HG03571 (cell line): ENCODE measurements around the gene CHRDL1.
"Not testable (repeated sequence)": the region's sequence is repeated elsewhere in the genome, so short reads cannot be mapped to it uniquely, and the experiment has no call there.

Experiments used
- ATAC-seq: cut with Tn5 transposase; IDR thresholded peaks from one replicate; pipeline ENCODE4 v1.9.1; 2021; ENCODE audit not compliant: unreplicated experiment

Gene CHRDL1, protein sequence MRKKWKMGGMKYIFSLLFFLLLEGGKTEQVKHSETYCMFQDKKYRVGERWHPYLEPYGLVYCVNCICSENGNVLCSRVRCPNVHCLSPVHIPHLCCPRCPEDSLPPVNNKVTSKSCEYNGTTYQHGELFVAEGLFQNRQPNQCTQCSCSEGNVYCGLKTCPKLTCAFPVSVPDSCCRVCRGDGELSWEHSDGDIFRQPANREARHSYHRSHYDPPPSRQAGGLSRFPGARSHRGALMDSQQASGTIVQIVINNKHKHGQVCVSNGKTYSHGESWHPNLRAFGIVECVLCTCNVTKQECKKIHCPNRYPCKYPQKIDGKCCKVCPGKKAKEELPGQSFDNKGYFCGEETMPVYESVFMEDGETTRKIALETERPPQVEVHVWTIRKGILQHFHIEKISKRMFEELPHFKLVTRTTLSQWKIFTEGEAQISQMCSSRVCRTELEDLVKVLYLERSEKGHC

GRCh38 chrX:110795645-110796406 is at the start of gene CHRDL1:
Gene CHRDL1 (minus strand): TSS chrX:110795817. CDS start chrX:110792181, 3,636 bp downstream.
- no peak for ATAC-seq

GRCh38 chrX:110836982-110837381 is 41.4 kb upstream of the CHRDL1 start:
- ATAC-seq = no peak

DNA sequence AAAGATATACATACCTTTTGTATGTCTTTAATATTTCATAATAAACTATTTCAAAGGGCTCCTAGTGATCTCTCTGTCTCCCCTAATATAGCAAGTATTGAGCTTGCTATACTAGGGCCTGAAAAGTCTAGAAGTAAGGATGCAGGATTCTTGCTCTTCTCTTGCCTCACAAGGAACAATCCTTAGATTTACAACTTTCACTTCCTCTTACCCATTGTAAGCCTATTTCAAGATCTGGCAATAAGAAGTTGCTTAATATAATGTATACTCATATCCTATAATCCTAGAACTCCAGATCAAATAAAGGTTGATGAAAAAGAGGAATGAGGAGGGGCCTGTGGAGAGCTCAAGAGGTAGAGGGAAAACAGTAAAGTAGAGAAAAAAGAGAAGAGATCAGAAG is 40.8 kb upstream of the CHRDL1 start:
- no peak for ATAC-seq

GRCh38 chrX:110836001-110836400 is 40.4 kb upstream of the CHRDL1 start:
- no peak for ATAC-seq

- ATAC-seq = no peak
These were observed 30.4 kb upstream of the CHRDL1 start for GRCh38 chrX:110825972-110826371.

GRCh38 chrX:110816543-110816942 is 20.9 kb upstream of the CHRDL1 start:
- not testable (repeated sequence) for ATAC-seq

- no peak for ATAC-seq
These were observed 10.5 kb upstream of the CHRDL1 start for GRCh38 chrX:110806145-110806544.

DNA sequence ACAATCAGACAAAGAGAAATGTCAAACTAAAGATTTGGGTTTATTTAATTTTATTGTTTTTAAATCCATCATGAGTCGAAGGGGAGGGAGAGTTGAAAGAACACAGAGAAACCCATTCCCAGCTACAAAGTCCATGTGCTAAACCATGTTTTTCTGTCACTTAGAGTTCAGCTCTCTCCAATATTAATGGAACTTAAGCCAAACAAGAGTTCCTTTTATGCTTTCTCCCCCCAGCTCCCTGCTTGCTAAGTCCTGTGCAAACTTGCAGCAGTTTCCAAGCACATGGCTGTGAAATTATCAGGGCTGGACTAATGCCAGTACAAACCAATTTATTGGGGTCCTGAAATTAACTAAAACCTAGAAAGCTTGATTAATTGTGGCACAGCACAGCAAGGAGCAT is 9.7 kb upstream of the CHRDL1 start:
- no peak for ATAC-seq

GRCh38 chrX:110804446-110804845 is 8.8 kb upstream of the CHRDL1 start:
- ATAC-seq = no peak

DNA sequence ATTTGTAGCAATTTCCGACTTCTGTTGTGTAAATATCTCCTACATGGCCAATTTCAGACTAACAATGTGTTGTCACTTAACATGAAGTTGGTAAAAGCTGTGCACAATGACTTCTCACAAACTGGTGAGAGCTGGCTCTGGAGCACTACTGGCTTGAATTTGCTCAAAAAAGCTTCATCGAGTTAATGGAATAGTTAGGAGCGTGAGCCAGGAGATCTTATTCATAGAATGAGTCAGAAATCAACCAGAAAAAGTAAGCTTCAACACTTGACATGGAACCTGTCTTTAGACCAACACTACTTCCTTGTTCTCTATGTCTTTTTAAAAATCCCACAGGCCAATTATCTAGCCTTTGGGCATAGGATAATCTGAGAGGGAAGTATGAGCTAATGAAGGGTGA is 7.9 kb upstream of the CHRDL1 start:
- no peak for ATAC-seq

- ATAC-seq = no peak
These were observed 735 bp upstream of the CHRDL1 start for GRCh38 chrX:110796407-110796697.

GRCh38 chrX:110794601-110795000 is 1.0 kb downstream of the CHRDL1 start:
- ATAC-seq = no peak

DNA sequence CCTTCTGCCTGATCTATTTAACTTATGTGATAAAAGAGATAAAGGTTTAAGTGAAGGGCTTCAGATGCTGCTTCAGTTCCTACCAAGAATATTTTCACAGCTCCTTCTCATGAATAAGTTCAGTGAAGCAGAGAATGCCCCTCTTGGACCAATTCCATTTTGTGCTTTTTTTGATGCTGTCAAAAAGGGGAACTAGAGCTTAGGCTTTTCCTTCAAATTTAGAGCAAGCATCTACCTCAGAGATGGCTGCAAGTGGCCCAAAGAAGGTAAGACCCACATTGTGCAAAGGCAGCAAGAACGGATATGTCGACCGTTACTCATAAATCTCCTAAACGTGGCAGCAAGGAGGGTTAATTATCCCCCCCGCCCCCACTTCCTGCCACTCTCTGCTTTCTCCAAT is 4.5 kb downstream of the CHRDL1 start:
- no peak for ATAC-seq

DNA sequence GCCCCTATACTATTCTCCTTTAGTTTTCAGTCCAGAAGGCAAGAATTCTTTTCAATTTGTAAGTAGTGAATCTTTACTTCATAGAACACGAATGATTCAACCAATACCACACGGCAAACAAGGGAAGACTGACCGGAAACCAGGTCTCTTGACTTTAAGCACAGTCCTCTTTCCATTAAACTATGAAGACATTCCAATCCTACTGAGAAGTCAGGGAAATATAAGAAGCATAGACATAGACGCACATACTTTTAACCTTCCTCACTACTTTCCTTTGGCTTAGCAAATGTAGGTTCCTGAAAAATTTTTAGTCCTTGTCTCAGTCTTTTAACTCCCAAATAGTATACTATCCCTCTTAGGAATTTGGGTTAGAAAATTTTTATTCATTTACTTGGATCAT is 9.1 kb downstream of the CHRDL1 start:
- no peak for ATAC-seq

GRCh38 chrX:110759785-110760184 is 35.8 kb downstream of the CHRDL1 start:
- ATAC-seq = no peak

GRCh38 chrX:110758781-110759422 is 36.7 kb downstream of the CHRDL1 start:
- no peak for ATAC-seq

- no peak for ATAC-seq
These were observed 40.0 kb downstream of the CHRDL1 start for GRCh38 chrX:110755611-110756010.

- ATAC-seq = no peak
These were observed 40.6 kb downstream of the CHRDL1 start for GRCh38 chrX:110755061-110755460.

GRCh38 chrX:110750526-110751189 is 45.0 kb downstream of the CHRDL1 start:
- no peak for ATAC-seq

DNA sequence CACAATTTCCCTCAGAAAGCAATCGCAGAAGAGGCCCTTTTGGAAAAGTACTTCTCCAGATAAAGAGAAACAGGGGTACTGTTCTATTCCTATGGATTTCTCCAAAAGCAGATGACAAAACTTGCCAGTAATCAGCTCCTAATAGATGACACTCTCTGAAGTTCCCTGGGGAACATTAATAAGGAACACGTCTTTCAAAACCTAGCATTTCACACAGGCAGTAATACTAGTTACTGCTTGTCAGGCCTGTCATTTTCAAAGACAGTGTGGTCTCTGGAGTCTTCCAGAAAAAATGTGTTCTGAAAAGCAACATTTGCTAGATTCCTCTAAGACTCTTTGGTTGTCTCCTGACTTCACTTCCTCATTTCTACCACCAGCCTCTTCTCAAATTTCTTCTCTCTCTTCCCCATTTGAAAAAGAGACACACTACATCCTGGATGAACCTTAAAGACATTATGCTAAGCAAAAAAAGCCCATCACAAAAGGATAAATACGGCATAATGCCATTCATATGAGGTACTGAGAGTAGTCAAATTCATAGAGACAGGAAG is 47.3 kb downstream of the CHRDL1 start:
- no peak for ATAC-seq

DNA sequence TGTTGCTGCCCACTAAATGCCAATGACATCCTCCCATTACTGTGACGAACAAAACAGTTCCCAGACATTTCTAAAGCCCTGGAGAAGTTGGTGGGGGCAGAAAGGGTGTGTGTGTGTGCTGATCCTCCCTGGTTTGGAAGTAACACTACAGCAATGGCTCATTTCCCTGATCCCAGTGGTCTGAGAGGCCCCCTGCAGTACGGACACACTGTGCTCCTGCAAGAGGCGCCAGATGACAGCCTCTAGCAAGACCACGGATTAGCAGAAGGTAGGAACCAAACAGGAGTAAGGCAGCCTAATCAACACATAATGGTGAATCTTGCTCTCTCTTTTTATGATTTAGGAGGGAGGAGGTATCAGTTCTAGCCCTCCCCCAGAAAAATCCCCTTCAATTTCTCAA is 49.6 kb downstream of the CHRDL1 start:
- no peak for ATAC-seq
